ENCODE results near the gene C15orf39. TPM values are rescaled to one million over a fixed set of nuclear protein-coding genes. Genes with fewer than 3 reads are reported as not detected.
A peak's percentile ranks its signal among the peaks of the same experiment; 100 is the strongest.

Gene C15orf39
- total RNA-seq, 1 experiment from 2014 or later = 45.6 TPM

DNA sequence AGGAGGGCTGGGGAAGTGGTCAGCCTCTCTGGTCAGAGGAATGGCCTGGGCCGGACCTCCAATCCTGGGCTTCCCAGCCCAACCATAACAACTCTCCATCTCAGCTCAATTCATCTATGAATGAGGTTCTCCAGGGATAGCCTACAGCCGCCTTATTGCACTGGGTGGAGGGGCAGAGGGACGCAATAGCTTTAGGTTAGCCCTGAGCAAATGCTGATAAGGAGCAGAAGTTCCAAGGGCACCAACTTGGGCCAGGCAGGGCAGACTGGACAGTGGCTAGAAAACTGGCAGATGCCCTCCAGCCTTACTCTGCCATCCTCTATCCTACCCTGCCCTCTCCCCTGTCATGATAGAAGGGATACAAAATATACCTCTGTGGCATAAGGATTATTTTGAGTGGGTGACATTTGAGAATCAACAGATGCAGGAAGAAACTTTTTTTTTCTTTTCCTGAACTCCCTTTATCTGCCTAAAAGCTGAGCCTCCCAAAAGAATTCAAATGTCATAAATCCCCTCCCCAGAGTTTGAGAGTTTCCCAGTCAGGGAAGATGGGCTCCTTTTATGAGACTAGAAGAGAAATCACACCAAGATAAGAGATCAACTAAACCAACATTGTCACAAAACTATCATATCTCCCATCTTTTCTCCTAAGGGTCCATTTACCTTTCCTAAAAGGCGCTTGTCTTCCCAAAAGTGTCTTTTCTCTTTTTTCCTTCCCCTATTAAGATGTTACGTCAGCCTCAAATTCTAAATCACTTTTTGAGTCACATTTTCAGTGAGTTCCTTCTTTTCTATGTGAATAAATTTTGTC lies 40.4 kb upstream of the C15orf39 start:
- Histone ChIP-seq H2BK12ac (ENCODE audit: insufficient read length, low read depth, low read length) (no peak overlapping the region), H4K8ac (replicated peaks; ENCODE audit: insufficient read length, low read depth, low read length) (no peak overlapping the region), H3K9me3 (ENCODE audit: control insufficient read depth, low read depth, low read length) (peaks cover 4% of the 10 kb centered on the region), H3K4ac (ENCODE audit: low read depth, low read length) (no peak overlapping the region), H4K5ac (ENCODE audit: insufficient read length, low read depth, low read length) (no peak overlapping the region), H4K91ac (ENCODE audit: insufficient read length, low read depth, low read length) (no peak overlapping the region), H3K79me1 (ENCODE audit: insufficient read depth, low read depth, low read length, poor library complexity, severe bottlenecking) (no peaks in the 10 kb centered on the region), H3K27ac (ENCODE audit: insufficient read length, low read depth, low read length) (no peak overlapping the region), H3K23me2 (ENCODE audit: insufficient read length, low read depth, low read length, poor library complexity, severe bottlenecking) (no peaks in the 10 kb centered on the region), H4K20me1 (ENCODE audit: control insufficient read depth, insufficient read depth, insufficient read length) (no peaks in the 10 kb centered on the region), H3T11ph (ENCODE audit: low read length) (no peak overlapping the region), H2AFZ (ENCODE audit: low read length) (no peak overlapping the region), H3K4me2 (ENCODE audit: insufficient read depth, insufficient read length, low read length) (no peak overlapping the region), H2BK5ac (ENCODE audit: insufficient read length, low read length) (no peak overlapping the region), H2BK120ac (ENCODE audit: low read depth, low read length, poor library complexity, severe bottlenecking) (no peak overlapping the region), H3K14ac (ENCODE audit: insufficient read depth, low read length) (no peak overlapping the region), H3K27me3 (ENCODE audit: insufficient read depth, low read length) (no peaks in the 10 kb centered on the region), H3K18ac (ENCODE audit: insufficient read length, low read depth, low read length) (no peak overlapping the region), H3K23ac (ENCODE audit: insufficient read length, low read depth, low read length) (no peak overlapping the region), H3K9ac (ENCODE audit: extremely low read depth, insufficient read length, low read length) (no peak overlapping the region), H2BK15ac (ENCODE audit: low read depth, low read length) (no peak overlapping the region), H3K79me2 (ENCODE audit: insufficient read depth, low read length) (no peaks in the 10 kb centered on the region), H2BK20ac (ENCODE audit: low read depth, low read length, poor library complexity, severe bottlenecking) (peak overlapping the region; percentile 51), H3K4me1 (ENCODE audit: insufficient read depth, low read length) (no peaks in the 10 kb centered on the region), H3K56ac (ENCODE audit: insufficient read length, low read depth, low read length) (no peak overlapping the region), H2AK5ac (ENCODE audit: insufficient read length, low read length) (no peak overlapping the region)
- peaks cover 2 to 12% (median 4%) of the 10 kb centered on the region in 3 experiments; a peak in 5 of 7 replicates for H3K36me3 Mint-ChIP-seq (ENCODE audit: insufficient read depth in 1 of 3, low read depth in 3 of 3)
- peaks cover 22% of the 10 kb centered on the region in 2 experiments for H3K4me1 Mint-ChIP-seq
- H3K27ac Mint-ChIP-seq = no peak overlapping the region; a peak in 1 of 7 replicates
- H3K9me3 Mint-ChIP-seq = peaks cover 5 to 9% of the 10 kb centered on the region in 2 experiments
- H3K27me3 Mint-ChIP-seq (ENCODE audit: low read depth) = no peaks in the 10 kb centered on the region; the same call in 1 of the 2 replicates
- DNase-seq = no peak
- no CpG with 5 or more reads among the region's 5 CpGs for WGBS (ENCODE audit: extremely low coverage, insufficient read length, low lambda C conversion rate)
- no peak for TF ChIP-seq CTCF (conservative IDR thresholded peaks at IDR 0.05)
- H3K4me3 Mint-ChIP-seq = no peak overlapping the region
